GM15510 (cell line): ENCODE data around the gene EIF6.

Source experiments
- POLR2A ChIP-seq: IDR thresholded peaks from 3 replicates; pipeline ENCODE4 v1.6.1; 2011; ENCODE audit warnings: borderline replicate concordance; ENCODE audit not compliant: insufficient read length; ENCODE audit errors: extremely low read depth

Gene EIF6

GRCh38 chr20:35280523-35280922 is 4.0 kb downstream of the EIF6 start:
- no peak for TF ChIP-seq POLR2A

- TF ChIP-seq POLR2A, result no peak
Measured at GRCh38 chr20:35279533-35280174, 4.9 kb downstream of the EIF6 start.

GRCh38 chr20:35279040-35279439 is 5.5 kb downstream of the EIF6 start:
- TF ChIP-seq POLR2A, result no peak

GRCh38 chr20:35277531-35278395 is 6.8 kb downstream of the EIF6 start, which contains the start of gene MMP24OS:
Gene MMP24OS (minus strand): TSS chr20:35278122. CDS start chr20:35277929, 193 bp downstream.
- peak; percentile 87 for TF ChIP-seq POLR2A

- TF ChIP-seq POLR2A, result no peak
Measured at GRCh38 chr20:35277127-35277526, 7.4 kb downstream of the EIF6 start.

GRCh38 chr20:35276408-35276807 is 8.2 kb downstream of the EIF6 start:
- TF ChIP-seq POLR2A, result no peak

GRCh38 chr20:35275741-35276251 is 8.8 kb downstream of the EIF6 start:
- no peak for TF ChIP-seq POLR2A

GRCh38 chr20:35274172-35275092 is 10.1 kb downstream of the EIF6 start:
- no peak for TF ChIP-seq POLR2A

- no peak for TF ChIP-seq POLR2A
Measured at GRCh38 chr20:35273449-35274171, 11.0 kb downstream of the EIF6 start.

- no peak for TF ChIP-seq POLR2A
Measured at GRCh38 chr20:35271904-35272303, 12.7 kb downstream of the EIF6 start.

GRCh38 chr20:35271073-35271882 is 13.3 kb downstream of the EIF6 start:
- no peak for TF ChIP-seq POLR2A

- no peak for TF ChIP-seq POLR2A
Measured at GRCh38 chr20:35270021-35270902, 14.3 kb downstream of the EIF6 start.
